HepG2 (cell line): ENCODE results near the gene SH3GL1. TPM values are rescaled to one million over a fixed set of nuclear protein-coding genes. Genes with fewer than 3 reads are reported as not detected.

Experiments used
- KLF12 ChIP-seq: sonication (generic); formaldehyde crosslinking; IDR thresholded peaks from 2 replicates; pipeline ENCODE4 v1.4.0; 2020; ENCODE audit warnings: missing genetic modification reagents, borderline replicate concordance
- TAF15 ChIP-seq: fragments of 200-400 bp; formaldehyde crosslinking; IDR thresholded peaks from one replicate; pipeline ENCODE4 v1.6.1; 2018; ENCODE audit warnings: mild to moderate bottlenecking, low read depth, low read length; ENCODE audit not compliant: poor library complexity, severe bottlenecking
- ZNF549 ChIP-seq: sonication (generic); formaldehyde crosslinking; IDR thresholded peaks from 2 replicates; pipeline ENCODE4 v1.5.0; 2020; ENCODE audit warnings: missing genetic modification reagents
- ZNF562 ChIP-seq: sonication (generic); formaldehyde crosslinking; IDR thresholded peaks from 2 replicates; pipeline ENCODE4 v1.8.0; 2022; ENCODE audit warnings: missing genetic modification reagents, borderline replicate concordance
- ZNF609 ChIP-seq: sonication (generic); formaldehyde crosslinking; IDR thresholded peaks from 2 replicates; pipeline ENCODE4 v1.4.0; 2020; ENCODE audit warnings: mild to moderate bottlenecking, missing genetic modification reagents, borderline replicate concordance
- polyA plus RNA-seq, 8 experiments: library from polyadenylated mRNA; depleted of rRNA in 3 of 8; stranded (reverse) in 7 of 8; unstranded in 1 of 8; fragments of >200 nt; fragmentation: Illumina TruSeq in 4 of 8; extraction: Trizol in 4 of 8; gene quantifications; 2 replicates each; pipeline versions ENCODE4 v1.2.1 to v1.2.3, GENCODE V29; 2011 to 2016; ENCODE audit warnings: low read depth in 4 of 8, missing spikeins in 1 of 8, mixed read lengths in 1 of 8; ENCODE audit not compliant: insufficient read depth in 1 of 8
- total RNA-seq, 5 experiments: library from RNA; depleted of rRNA; stranded (reverse); fragments of >200 nt; fragmentation: Illumina TruSeq; extraction: Trizol; gene quantifications; 2 replicates each; pipeline ENCODE4 v1.2.3, GENCODE V29; 2016; ENCODE audit warnings: low read depth in 1 of 5
- TF ChIP-seq, protein P1 (sequence below): sonication (generic); formaldehyde crosslinking; IDR thresholded peaks from 2 replicates; pipeline ENCODE4 v1.4.0; 2020; ENCODE audit warnings: missing genetic modification reagents, borderline replicate concordance

Gene SH3GL1
- total and polyA plus RNA-seq, 2 of the 13 experiments (the other 11 are each of a cell fraction or from before 2014, with no cell fraction given): 33.0 to 45.1 TPM

DNA sequence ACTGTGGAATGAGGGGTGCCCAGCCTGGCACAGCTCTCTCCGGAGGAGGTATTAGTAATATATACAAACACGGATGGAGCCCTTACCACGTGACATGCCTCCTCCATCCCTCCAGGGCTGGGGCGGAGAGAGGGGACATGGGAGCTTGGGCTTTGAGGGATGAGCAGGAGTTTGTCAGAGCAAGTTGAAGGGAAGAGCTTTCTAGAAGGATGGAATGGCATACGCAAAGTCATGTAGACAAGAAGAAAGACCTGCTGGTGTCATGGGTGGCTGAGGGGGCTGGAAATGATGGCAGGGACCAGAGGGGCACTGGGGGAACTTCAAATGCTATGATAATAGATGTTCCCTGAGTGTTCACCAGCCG lies 54.3 kb downstream of the SH3GL1 start (continued):
- TF ChIP-seq, protein P1, sequence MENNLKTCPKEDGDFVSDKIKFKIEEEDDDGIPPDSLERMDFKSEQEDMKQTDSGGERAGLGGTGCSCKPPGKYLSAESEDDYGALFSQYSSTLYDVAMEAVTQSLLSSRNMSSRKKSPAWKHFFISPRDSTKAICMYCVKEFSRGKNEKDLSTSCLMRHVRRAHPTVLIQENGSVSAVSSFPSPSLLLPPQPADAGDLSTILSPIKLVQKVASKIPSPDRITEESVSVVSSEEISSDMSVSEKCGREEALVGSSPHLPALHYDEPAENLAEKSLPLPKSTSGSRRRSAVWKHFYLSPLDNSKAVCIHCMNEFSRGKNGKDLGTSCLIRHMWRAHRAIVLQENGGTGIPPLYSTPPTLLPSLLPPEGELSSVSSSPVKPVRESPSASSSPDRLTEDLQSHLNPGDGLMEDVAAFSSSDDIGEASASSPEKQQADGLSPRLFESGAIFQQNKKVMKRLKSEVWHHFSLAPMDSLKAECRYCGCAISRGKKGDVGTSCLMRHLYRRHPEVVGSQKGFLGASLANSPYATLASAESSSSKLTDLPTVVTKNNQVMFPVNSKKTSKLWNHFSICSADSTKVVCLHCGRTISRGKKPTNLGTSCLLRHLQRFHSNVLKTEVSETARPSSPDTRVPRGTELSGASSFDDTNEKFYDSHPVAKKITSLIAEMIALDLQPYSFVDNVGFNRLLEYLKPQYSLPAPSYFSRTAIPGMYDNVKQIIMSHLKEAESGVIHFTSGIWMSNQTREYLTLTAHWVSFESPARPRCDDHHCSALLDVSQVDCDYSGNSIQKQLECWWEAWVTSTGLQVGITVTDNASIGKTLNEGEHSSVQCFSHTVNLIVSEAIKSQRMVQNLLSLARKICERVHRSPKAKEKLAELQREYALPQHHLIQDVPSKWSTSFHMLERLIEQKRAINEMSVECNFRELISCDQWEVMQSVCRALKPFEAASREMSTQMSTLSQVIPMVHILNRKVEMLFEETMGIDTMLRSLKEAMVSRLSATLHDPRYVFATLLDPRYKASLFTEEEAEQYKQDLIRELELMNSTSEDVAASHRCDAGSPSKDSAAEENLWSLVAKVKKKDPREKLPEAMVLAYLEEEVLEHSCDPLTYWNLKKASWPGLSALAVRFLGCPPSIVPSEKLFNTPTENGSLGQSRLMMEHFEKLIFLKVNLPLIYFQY (CRISPR knock-in tag): no peak
- TF ChIP-seq ZNF549 (CRISPR knock-in tag) (no peak), TAF15 (no peak), KLF12 (CRISPR knock-in tag) (no peak), ZNF562 (no peak), ZNF609 (CRISPR knock-in tag) (no peak)
